Activated T-helper 9 cell treated with anti-CD3 and anti-CD28 coated beads, Interleukin-2, amount 50 U/mL, for 16 hours (primary cell): ENCODE results near the gene EFHC1.
"Not testable (repeated sequence)": the region's sequence is repeated elsewhere in the genome, so short reads cannot be mapped to it uniquely, and the experiment has no call there.

Experiments
- DNase-seq: peaks from one replicate; pipeline ENCODE4 v3.0.0-alpha.2; 2020; ENCODE audit warnings: low read depth

Gene EFHC1

DNA sequence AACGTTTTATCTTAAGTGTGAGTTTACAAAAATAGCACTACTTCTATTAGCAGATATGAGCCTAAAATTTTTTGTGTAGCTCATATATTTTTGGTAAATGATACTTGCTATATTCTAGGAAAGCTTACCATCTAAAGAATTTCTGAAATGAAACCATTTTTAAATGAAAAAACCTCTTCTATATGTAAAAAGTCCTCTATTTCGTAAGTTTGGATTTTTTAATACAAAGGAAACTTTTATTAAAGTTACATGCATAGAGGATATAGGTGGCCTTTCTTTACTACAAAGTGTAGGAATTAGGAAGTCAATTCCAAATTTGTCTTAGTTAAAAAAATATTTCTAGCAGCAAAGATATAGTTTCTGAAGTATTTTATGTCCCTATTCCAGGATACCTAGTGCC is 18.8 kb downstream of the EFHC1 start:
- DNase-seq: no peak

- no peak for DNase-seq
These were observed 34.4 kb downstream of the EFHC1 start for GRCh38 chr6:52454556-52454955.

GRCh38 chr6:52457096-52457495 is 37.0 kb downstream of the EFHC1 start:
- DNase-seq: no peak

GRCh38 chr6:52461194-52461593 is 41.1 kb downstream of the EFHC1 start:
- not testable (repeated sequence) for DNase-seq

DNA sequence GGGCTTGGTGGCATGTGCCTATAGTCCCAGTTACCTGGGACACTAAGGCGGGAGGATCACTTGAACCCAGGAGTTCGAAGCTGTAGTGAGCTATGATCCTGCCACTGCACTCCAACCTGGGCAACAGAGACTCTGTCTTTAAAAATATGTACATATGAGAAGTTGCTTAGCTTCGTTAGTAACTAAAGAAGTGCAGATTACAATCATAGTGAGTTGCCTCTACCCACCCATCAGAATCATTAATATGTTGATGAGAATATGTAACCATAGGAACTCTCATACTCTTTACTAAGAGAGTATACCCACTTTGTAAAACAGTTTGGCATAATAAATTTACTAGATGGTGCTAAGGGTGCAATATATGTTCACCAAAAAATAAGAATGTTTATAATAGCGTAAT is 54.0 kb downstream of the EFHC1 start:
- DNase-seq: no peak

GRCh38 chr6:52475307-52475706 is 55.2 kb downstream of the EFHC1 start:
- DNase-seq: no peak

DNA sequence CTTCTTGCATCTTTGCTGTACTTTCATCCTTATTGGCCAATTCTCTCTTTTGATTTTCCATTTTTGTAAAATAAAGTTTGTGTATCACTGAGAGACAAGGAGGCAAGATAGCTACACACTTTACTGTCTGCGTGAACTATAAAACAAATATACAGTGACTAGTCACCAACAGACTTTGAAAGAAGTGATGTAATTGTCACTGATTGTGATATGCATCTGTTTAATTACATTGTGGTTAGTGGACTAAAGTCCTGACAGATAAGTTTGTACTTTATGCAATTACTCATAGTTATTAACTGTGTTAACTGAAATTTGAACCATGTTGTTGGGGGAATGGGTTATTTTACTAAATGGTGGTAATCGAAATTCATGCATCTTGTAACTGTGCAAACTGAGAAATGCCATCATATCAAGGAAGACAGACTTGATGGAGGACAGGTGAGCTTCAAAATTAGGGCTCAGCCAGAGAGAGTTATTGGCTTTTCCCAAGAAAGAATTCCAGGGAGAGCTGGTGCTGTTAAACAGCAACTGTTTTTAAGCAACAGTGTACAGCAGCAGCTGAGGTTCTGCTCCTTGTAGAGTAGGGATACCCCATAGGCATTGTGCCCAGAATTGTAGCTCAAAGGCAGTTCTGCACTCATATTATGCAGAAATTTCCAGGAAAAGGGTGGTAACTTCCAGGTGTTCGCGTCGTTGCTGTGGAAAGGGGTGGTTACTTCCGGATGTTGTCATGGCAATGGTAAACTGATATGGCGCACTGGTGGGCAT is 62.9 kb downstream of the EFHC1 start:
- DNase-seq: no peak

- no peak for DNase-seq
These were observed 63.5 kb downstream of the EFHC1 start for GRCh38 chr6:52483671-52484003.

DNA sequence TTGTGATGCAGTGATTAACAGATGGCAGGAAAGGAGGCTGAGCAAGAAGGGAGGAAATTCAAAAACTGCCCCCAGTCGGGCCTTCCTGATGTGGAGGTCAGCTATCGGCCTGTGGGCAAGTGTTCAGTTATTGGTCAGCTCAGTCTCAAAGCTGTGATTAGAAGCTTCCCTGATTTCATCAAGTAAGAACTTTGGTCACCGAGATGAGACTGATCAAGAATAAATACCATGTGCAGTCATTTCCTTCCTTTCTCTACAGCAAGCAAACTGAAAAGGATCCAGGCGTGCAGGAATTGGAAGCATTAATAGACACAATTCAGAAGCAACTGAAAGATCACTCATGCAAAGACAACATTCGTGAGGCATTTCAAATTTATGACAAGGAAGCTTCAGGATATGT is 69.7 kb downstream of the EFHC1 start:
- DNase-seq: no peak

DNA sequence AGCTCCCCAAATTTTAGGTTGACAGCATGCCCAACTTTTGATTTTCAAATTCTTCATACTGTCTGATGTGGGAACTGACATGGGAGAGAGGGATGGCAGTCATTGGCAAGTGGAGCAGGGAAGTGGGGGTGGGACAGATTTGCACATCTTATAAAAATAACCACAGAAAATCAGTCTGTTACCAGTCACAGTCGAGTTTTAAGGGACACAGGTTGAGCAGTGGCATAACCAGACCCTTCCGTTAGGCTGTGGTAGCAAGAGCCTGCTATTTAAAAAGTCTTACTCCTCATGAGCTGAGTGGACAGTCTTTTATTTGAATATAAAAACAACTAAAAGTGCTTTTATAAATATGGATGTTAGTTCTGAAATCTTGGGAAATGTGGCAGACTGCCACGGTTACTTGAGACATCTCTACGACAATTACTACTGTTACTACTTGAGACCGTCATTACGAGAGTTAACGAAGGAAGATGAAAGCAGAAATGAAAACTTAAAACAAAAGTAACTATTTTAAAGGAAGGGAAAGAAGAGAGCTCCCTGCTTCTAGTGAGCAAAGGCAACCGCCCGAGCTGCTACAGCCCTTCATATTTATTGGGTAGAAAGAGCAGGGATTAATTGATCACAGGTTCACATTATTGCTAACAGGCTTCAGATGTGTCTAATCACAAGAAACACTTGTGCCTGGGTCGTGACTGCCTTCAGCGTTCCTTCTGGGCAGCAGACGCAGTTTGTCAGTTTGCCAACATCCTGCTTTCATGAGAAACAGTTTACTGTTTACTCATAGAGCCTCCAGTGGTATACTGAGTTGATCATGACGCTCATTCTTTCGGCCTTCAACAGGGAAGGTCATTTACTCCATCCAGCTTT is 71.3 kb downstream of the EFHC1 start:
- DNase-seq: no peak

DNA sequence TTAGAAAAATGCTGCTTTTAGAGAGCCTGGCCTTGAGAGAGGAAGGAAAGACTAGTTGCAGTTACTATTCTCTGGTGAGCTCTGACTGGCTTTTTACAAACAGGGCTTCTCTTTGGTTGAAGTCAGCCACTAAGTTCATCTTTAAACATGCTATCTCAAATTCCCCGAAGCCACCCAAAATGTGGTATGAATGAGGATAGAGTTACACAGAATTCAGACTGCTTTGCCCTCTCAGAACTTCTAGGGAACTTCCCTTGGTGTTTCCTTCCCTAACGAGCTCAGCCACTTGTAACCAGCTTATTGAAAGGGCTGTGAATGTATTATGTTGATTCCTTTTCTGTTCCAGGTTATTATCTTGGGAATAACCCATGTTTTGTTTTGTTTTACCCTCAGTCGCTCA is 73.5 kb downstream of the EFHC1 start:
- DNase-seq: no peak

GRCh38 chr6:52494298-52495072 is 74.3 kb downstream of the EFHC1 start:
- DNase-seq: no peak

- no peak for DNase-seq
These were observed 75.8 kb downstream of the EFHC1 start for GRCh38 chr6:52495922-52496321.

DNA sequence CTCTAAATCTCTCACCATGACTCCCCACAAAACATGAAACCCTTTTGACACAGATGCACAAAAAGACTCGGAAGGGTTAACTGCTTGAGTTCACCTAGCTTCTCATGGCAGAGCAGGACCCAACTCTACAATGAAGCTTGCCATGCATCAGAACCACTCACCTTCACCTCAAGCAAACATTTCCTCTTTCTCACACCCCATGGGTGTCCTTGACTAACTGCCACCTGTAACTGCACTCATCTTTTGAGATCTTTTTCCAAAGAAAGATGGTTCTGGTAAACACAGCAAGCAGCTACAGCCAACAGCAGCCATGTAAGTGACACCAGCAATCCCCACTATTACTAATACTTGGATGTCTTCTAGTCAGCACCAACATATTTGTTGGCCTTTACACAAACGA is 76.5 kb downstream of the EFHC1 start:
- no peak for DNase-seq

- DNase-seq: no peak
These were observed 77.7 kb downstream of the EFHC1 start for GRCh38 chr6:52497652-52498408.

GRCh38 chr6:52498538-52499017 is 78.4 kb downstream of the EFHC1 start:
- no peak for DNase-seq

DNA sequence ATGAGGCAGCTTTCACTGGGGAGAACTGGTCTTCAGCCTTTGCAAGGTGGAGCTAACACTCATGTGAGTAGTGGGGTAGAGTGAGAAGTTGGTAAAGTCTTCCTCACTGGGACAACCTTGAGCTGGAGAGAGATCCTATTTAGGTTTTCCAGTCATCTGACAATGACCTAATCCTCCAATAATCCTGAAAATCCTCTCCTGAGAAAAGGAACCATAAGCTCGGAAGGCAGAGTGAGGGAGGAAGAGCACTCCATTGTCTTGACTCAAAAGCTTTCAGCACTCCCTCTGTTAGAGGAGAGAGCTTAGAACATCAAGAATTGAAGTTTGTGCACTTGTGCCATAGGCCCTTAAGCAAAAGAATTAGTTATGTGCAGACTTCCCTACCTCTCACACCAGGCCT is 78.9 kb downstream of the EFHC1 start:
- no peak for DNase-seq

DNA sequence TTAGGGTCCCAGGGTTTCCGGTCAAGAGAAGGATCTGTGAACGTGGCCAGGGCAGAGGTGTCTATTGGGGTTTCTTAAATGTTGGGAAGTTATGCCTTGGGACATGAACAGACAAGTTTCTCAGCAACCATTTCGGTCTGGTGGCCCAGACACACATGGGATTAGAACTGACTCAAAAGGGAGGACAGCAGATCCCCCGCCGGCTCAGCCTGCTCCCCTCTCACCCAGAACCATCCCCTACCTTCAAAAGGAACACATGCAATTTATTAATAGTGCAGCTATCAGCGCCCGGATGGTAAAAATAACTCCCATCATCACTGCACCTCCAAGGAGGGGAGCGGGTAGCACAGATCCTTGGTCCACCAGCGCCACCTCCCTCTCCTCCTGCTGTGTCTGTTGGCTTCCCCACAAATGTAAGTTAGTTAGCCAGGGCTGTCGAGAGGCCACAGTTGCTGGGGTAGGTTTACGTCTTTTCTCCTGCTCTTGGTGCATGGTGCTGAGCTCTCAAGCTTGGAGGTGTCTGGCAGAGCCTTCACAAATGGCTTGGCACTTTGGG is 79.6 kb downstream of the EFHC1 start:
- DNase-seq: no peak

- DNase-seq: no peak
These were observed 80.3 kb downstream of the EFHC1 start for GRCh38 chr6:52500238-52501129.

GRCh38 chr6:52502306-52503029 is 82.3 kb downstream of the EFHC1 start:
- no peak for DNase-seq
